ENCODE measurements around the gene ZNF674. TPM values are rescaled to one million over a fixed set of nuclear protein-coding genes. Genes with fewer than 3 reads are reported as not detected.
"Not testable (repeated sequence)": the region's sequence is repeated elsewhere in the genome, so short reads cannot be mapped to it uniquely, and the experiment has no call there.

ZNF674 gene
- polyA plus RNA-seq, 4 donors: 5.4 to 8.0 (median 6.3) TPM

DNA sequence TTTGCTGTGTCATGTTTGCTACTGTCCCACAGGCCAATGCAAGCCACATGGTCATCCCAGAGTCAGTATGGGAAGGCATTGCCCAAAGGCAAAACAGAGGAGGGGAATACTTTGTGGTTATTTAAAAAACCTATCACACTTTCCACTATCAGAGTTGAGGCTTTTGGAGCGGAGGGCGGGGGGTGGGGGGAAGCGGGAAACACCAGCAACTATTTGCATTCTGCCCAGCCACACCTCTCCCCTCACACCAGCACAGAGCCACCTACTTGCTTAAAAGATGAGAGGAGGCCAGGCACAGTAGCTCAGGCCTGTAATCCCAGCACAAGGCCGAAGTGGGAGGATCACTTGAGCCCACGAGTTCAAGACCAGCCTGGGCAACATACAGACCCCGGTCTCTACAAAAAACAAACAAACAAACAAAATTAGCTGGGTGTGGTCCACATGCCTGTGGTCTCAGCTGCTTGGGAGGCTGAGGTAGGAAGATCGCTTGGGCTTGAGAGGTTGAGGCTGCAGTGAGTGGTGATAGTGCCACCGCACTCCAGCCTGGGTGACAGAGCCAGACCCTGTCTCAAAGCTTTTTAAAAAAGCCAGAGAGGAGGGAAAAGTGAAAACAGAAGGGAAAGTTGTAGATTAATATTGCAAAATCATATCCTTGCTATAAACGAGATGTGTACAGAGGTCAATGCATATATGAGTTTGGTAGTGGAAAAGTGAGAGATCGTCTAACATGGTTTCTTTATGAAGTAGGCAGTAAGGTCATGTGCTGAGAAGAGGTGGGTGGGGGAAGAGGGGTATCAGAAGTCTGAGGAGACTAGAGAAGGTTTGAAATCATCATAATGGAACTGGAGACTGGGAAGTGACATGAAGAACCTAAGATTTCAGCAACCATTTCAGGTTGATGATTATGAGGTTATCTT lies 26.5 kb upstream of the ZNF674 start:
- no peak for DNase-seq (ENCODE audit: low read depth in 4 of 4, low spot score in 3 of 4)

DNA sequence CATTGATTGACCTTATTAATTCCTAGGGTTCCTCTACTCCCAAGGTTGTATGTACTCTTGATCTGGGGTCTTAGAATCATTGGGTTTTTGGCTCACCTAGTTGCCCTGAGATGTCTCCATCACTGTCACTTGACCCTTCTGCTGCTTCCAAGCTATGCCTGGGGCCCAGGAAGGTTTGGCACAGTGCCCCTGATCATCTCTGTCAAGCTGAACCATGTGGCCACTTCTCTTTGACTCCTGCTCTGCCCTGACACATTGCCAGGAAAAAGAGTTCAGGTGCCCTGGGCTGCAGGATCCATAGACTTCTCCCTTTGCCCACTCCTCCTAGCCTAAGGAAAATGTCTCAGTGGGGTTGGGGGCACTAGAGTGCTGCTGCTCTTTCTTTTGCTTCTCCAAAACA lies 24.4 kb upstream of the ZNF674 start:
- no peak for DNase-seq (ENCODE audit: low read depth in 4 of 4, low spot score in 3 of 4)

DNA sequence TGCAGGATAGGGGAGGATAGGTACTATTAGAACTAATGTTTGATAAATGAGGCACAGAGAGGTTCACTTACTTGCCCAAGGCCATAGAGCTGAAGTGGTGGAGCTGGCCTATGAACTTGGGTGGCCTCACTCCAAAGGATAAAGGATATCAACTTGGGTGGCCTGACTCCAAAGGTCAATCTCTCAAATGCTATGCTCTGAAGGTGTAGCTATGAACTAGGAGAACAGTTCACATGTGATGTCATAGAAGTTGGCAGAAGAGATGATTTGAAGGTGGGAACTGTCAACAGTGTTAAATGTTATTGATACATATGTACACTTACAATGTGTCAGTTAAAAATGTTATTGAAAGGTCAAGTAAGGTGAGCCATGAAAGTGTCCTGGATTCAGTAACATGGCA lies 22.2 kb upstream of the ZNF674 start:
- DNase-seq (ENCODE audit: low read depth in 4 of 4, low spot score in 3 of 4): no peak

DNA sequence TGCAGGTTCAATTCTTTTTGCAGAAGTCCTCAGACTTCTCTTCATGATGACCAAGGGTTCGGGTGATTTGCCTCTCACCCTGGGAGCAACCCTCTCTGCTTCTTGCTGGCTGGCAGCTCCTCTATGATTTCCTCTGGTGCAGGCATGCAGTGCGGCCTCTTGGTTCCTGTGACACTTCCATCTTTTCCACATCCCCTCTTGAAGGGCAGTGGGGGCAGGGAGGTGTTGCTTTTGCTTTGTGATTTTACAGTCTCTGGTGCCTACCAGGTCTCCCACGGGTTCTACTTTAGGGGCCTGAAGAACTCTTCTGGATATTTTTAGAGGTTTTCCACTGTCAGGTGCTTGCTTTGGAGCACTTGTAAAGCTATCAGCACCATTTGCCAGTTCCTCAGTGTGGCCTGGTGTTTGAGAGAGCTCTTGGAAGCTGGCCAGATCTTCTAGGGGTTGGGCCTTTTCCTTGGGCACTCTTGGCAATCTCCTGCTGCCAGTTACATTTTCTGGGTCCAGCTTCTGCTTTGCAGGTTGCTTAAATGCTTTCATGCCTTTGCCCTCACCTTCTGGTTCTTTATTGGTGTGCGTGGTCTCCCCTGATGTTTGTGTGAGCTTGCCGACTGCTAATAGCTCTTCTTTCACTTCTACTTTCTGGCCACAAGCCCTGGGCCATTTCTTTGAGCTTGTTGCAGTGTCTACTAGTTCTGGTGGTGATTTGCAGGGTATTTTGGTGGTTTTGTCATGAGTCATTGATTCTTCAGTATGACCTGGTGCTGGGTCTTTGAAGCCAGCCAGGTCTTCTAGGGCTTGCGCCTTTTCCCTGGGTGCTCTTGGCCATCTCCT lies 16.8 kb upstream of the ZNF674 start:
- DNase-seq (ENCODE audit: low read depth in 4 of 4, low spot score in 3 of 4): no peak

DNA sequence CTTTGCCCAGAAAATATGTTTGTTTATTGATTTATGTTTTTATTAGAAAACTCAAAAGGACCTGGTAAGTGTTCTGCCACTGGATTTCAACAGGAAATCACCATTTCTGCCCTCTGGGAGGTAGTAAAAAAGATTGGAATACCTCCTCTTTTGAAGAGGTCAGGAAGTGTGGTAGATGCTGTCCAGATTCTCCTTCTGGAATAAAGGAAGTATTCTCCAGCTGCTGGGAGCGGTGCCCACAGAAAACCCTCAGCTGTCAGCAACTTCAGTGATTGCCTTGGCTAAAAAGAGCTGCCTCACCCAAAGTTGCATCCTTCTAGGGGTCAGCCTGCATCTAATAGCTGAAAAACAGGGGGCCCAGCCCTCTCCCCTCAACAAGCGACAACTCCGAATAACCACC lies 13.8 kb upstream of the ZNF674 start:
- DNase-seq (ENCODE audit: low read depth in 4 of 4, low spot score in 3 of 4): no peak

DNA sequence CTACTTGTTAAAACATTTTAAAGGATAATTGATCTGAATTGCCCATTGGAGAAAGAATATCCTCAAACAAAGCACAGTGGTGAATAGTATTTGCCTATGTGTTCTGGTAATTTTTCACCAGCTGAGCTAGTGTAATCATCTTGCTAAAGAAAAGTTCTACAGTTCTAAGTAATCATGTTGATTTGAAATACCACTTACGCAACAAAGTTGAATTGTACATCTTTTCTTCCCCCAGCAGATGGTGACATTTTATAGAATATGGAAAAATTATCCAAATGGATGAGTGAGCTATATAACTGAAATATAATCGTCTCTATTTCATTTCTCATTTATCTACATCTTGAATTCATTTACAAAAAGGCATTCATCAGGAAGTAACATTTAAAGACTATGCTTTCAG lies 9.7 kb upstream of the ZNF674 start:
- no peak for DNase-seq (ENCODE audit: low read depth in 4 of 4, low spot score in 3 of 4)

DNA sequence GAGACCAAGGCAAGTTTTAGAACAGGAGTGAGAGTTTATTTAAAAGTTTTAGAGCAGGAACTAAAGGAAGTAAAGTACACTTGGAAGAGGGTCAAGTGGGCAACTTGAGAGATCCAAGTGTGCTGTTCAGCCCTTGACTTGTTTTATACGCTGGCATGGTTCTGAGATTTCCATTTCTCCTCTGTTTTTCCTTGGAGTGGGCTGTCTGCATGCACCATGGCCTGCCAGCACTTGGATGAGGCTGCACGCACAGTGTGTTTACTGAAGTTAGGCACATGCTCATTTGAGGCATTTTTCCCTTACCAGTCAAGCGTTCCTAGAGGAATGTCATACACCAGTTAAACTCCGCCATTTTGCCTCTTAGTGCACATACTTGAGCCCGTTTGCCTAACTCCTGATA lies 8.7 kb upstream of the ZNF674 start:
- DNase-seq (ENCODE audit: low read depth in 4 of 4, low spot score in 3 of 4): no peak

DNA sequence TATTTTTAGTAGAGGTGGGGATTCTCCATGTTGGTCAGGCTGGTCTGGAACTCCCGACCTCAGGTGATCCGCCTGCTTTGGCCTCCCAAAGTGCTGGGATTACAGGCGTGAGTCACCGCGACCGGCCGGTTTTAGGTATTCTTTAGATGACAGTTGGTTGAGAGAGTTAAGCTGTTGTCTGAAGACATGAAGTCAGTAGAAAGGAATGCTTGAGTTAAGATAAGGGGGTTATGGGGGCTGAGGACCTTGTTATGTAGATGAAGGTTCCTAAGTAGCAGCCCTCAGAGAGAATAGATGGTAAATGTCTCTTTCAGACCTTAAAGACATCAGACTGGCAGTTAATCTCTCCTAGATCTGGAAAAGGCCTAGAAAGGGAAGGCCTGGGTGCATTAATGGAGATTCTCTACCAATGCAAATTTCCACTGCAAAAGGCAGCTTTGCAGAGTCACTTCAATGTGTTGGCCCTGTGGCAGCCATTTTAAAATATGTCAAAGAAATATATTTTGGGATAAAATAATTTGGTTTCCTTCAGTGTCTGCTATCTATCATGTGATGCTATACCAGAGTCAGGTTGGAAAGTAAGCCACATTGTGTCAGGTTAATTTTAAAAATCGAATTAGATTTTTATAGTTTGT lies 6.4 kb upstream of the ZNF674 start:
- no peak for DNase-seq (ENCODE audit: low read depth in 4 of 4, low spot score in 3 of 4)

DNA sequence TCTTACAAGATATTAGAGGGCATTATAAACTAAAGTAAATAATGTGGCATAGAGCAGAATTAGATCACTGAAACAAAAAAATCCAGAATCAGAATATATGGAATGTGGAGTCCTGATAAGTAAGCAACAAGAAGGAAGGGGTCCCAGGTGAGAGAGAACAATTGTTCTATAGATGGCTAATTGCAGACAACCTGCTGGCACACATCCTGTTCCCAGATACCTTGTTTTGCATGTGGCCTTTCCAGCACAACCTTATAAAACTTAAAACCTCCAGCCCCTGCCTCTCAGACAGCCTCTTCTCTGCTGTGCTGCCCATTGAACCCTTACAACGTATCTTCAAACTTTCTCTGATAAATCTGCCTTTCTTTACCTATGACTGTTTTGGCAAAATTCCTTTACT lies 4.7 kb upstream of the ZNF674 start:
- no peak for DNase-seq (ENCODE audit: low read depth in 4 of 4, low spot score in 3 of 4)

DNA sequence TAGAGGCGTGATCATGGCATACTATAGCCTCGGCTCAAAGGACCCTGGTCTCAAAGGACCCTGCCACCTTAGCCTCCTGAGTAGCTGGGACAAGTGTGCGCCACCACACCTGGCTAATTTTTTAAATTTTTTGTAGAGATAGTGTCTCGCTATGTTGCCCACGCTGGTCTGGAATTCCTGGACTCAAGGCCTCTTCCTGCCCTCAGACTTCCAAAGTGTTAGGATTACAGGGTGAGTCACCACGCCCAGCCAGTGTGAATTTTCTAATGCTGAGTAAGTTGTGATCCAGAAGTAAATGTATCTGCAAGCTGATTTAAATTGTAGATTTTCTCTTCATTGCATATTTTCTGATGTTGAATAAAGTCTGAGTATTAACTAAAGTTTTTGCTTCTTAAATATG lies 2.6 kb upstream of the ZNF674 start:
- DNase-seq (ENCODE audit: low read depth in 4 of 4, low spot score in 3 of 4): no peak

DNA sequence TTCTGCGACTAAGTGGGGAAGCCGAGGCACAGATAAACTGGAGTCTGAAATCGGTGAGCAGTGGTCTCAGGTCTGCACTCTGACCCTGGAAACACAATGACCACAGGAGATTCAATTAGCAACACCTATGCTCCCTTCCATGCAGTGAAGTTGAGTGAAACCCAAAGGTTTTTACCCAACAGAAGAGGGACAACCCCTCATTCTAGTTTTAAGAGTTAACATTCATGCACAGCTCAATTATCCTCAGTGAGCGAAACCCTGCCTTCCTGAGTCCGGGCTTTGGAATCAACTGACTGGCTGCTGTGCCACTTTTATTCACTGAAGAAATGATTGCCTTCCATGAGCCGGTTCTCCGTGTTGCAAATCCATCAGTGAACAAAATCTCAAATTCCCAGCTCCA lies 694 bp downstream of the ZNF674 start:
- DNase-seq (ENCODE audit: low read depth in 4 of 4, low spot score in 3 of 4): not testable (repeated sequence)

DNA sequence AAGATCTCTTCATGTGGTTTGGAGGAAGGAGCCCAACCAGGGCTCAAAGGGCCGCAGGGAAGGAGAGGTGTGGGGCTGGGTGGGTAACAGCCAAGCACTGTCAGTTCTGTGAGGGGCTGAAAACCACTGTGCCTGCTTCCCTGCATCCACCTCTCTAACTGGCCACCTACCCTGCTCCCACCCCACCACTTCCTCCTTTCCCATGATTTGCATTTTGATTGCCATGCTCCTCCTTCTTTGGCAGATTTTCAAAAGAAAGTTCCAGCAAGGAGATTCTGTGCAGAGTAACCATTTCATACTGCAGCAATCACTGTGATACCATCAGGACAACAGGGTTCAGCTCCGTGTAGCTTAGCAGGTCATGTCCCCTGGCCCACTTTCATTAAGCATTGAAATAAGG lies 1.8 kb downstream of the ZNF674 start:
- no peak for DNase-seq (ENCODE audit: low read depth in 4 of 4, low spot score in 3 of 4)

DNA sequence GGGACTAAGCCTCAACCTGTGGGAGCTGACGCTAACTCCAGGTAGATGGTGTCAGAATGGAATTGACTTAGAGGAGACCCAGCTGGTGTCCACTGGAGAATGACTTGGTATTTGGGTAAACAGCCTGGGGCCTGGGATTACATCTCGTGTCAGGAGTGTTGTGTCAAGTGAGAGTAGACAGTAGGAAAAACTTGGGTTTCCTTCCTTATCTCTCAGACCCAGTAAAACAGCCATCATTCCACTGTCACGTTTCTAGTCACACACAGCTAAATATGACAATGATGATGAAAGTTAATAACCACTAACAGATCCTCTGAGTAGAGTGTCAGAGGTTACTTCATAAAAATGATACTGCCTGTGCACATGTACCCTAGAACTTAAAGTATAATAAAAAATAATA lies 13.8 kb downstream of the ZNF674 start:
- no peak for DNase-seq (ENCODE audit: low read depth in 4 of 4, low spot score in 3 of 4)

DNA sequence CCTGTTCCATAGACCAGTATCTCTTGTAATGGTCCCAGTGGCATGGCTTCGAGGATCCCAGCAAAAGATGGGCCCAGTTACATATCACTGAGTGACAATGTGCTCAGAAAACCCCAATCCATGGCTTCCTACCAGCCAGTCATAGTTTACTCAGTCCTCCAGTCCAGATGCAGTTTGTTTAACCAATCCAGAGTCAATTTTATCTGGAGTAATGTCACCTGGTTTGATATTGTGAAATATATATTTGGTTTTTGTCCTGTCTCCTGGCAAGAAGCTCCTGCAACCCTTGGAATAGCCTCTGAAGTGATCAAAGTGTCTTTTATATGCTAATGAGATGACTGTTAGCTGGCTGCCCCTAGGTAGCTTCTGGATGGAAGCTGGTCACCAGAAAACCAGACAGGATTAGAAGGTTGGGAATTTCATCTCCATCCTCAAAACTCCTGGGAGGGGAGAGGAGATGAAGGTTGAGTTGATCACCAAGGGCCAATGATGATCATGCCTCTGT lies 14.8 kb downstream of the ZNF674 start:
- DNase-seq (ENCODE audit: low read depth in 4 of 4, low spot score in 3 of 4): not testable (repeated sequence)

DNA sequence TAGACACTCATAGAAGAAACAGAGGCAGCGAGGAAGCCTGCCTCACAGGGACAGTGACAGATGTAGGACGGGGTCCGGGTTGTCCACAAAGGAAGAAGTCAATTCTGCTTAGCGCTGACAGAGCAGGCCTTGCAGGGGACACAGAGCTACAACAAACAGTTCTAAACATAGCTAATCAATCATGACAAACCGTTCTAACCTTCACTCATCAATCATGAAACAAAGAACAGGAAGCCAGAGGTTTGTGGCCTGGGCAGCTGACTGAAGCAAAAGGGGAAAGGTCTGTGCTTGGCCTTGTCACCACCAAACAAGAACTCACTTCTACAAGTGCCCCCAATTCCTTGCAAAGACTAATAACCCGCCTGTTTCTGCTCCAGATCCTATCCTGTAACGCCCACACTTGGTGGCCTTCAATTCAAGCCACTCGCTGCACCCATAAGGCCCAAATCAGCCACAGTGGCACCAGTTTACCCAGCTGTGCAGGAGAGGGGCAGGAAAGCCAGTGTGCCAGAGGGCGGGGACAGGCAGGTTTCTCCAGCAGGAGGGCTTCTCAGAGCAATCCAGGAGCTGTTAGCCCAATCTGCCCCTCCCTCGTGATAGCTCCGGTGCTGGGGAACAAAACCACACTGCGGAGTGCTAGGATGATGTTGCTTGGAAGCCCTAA lies 15.3 kb downstream of the ZNF674 start:
- DNase-seq (ENCODE audit: low read depth in 4 of 4, low spot score in 3 of 4): not testable (repeated sequence)

DNA sequence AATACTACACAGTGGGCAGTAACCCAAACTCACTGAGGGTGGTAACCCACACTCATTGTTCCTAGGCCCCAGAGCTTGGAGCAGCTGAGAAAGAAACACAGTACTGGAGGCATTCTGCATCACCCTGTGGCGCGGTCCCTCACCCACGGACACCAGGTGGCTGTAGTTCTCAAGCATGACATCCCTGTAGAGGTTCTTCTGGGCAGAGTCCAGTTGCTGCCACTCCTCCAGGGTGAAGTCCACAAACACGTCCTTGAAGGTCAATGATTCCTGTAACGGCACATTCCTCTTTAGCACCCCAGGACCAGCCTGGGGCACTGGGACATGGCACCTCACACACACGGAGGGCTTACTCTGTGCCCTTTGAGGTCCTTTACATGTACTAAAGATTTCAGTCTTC lies 16.6 kb downstream of the ZNF674 start:
- DNase-seq (ENCODE audit: low read depth in 4 of 4, low spot score in 3 of 4): not testable (repeated sequence)

DNA sequence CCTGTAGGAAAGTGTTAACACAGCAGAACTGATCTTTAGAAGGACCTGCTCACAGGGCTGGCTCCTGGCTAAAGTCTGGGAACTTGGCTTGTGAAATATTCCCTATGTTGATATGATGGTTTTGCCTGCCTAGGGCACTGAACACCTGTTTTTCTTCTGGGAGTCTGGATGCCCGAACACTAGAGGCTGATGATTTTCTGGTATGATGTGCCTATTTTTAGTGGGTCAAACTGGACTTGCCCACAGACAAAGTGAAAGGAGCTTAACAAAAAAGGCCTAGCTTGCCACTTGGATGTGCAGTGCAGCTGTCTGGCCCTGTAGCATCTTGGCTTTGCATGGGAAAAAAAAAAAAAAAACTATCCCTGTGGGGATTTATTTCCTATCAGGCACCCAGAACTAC lies 39.1 kb downstream of the ZNF674 start:
- DNase-seq (ENCODE audit: low read depth in 4 of 4, low spot score in 3 of 4): no peak

DNA sequence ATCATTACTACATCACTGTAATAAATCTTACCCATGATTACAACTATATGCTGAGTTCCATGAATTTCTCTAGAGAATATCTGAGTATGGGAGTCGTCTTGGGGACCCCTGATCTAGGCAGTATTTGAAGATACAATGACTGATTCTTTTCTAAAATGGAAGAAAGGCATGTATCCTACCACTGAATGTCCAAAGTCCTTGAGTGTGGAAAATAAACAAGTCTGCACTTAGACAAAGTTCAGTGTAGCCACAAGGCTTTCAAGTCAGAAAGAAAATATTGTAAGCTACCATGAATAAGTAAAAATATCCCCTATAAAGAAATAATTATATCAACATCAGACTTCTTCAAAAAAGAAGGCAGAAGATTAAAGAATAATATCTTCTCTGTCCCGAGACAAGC lies 42.4 kb downstream of the ZNF674 start:
- DNase-seq (ENCODE audit: low read depth in 4 of 4, low spot score in 3 of 4): no peak

DNA sequence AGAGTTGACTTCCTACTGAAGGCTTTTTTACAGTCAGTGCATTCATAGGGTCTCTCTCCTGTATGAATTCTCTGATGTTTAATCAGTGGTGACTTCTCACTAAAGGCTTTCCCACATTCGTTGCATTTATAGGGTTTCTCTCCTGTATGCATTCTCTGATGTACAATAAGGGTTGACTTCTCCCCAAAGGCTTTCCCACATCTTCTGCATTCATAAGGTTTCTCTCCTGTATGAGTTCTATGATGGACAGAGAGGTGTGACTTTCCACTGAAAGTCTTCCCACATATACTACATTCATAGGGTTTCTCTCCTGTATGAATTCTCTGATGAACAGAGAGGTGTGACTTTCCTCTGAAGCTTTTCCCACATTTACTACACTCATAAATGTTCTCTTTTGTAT lies 45.2 kb downstream of the ZNF674 start:
- DNase-seq (ENCODE audit: low read depth in 4 of 4, low spot score in 3 of 4): no peak

DNA sequence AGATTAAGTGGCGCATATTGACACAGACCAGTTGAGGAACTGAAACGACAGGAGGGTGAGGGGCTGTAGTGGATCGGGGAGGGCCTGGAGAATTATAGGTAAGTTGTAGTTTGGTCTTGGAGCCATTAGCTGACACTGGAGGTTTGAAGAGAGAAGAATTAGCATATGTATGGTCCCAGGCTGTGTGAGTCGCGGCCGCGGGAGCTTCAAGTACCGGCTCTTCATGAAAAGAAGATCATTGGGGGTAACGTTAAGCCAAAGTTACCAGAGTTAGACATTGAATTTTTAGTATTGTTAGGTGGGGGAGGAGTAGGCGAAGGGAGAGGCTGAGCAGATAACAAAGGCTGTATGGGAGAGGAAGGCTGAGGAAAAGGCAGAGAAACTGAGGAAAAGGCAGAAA lies 56.5 kb downstream of the ZNF674 start:
- no peak for DNase-seq (ENCODE audit: low read depth in 4 of 4, low spot score in 3 of 4)

DNA sequence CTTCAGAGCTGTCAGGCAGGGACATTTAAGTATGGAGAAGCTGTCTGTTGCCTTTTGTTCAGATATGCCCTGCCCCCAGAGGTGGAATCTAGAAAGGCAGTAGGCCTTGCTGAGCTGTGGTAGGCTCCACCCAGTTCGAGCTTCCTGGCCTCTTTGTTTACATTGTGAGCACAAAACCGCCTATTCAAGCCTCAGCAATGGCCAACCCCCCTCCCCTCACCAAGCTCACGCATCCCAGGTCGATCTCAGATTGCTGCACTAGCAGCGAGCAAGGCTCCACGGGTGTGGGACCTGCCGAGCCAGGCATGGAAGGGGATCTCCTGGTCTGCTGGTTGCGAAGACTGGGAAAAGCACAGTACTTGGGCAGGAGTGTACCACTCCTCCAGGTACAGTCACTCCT lies 59.3 kb downstream of the ZNF674 start:
- DNase-seq (ENCODE audit: low read depth in 4 of 4, low spot score in 3 of 4): no peak
